ENCODE measurements around the gene TINCR.

DNA sequence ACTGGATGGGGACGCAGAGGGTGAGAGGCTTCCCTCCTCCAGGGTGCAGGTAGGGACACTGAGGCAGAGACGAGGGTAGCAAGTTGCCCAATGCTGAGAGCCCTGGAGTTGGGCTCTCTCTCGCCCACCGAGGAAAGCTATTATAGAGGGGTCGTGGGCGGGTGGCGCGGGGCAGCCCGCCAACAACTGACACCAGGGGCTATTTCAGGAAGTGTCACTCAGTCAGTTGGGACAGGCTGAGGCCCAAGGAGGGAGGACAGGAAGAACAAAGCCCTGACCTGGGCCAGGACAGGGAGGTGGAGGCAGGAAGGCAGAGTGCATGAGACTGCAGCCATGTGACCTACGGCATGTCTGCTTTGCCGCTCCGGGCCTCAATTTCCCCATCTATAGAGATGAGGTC lies 29.9 kb downstream of the TINCR start:
- TF ChIP-seq, protein P1, sequence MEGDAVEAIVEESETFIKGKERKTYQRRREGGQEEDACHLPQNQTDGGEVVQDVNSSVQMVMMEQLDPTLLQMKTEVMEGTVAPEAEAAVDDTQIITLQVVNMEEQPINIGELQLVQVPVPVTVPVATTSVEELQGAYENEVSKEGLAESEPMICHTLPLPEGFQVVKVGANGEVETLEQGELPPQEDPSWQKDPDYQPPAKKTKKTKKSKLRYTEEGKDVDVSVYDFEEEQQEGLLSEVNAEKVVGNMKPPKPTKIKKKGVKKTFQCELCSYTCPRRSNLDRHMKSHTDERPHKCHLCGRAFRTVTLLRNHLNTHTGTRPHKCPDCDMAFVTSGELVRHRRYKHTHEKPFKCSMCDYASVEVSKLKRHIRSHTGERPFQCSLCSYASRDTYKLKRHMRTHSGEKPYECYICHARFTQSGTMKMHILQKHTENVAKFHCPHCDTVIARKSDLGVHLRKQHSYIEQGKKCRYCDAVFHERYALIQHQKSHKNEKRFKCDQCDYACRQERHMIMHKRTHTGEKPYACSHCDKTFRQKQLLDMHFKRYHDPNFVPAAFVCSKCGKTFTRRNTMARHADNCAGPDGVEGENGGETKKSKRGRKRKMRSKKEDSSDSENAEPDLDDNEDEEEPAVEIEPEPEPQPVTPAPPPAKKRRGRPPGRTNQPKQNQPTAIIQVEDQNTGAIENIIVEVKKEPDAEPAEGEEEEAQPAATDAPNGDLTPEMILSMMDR (IDR thresholded peaks at IDR 0.05; ENCODE audit: low read depth, low read length, missing input control), result no peak
- TF ChIP-seq TAF1 (conservative IDR thresholded peaks at IDR 0.05) (no peak), JUND (IDR thresholded peaks at IDR 0.05) (no peak)
- TF ChIP-seq, protein P2, sequence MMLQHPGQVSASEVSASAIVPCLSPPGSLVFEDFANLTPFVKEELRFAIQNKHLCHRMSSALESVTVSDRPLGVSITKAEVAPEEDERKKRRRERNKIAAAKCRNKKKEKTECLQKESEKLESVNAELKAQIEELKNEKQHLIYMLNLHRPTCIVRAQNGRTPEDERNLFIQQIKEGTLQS (IDR thresholded peaks at IDR 0.05), result no peak

Measured in liver (tissue), 3 donors.